LNCAP (cell line): ENCODE measurements around the gene FAM174C.

Experiments used
- CTCF ChIP-seq: fragments of 450-650 bp; IDR thresholded peaks from 2 replicates; pipeline ENCODE4 v1.5.1; 2017; ENCODE audit warnings: mild to moderate bottlenecking

The FAM174C gene

DNA sequence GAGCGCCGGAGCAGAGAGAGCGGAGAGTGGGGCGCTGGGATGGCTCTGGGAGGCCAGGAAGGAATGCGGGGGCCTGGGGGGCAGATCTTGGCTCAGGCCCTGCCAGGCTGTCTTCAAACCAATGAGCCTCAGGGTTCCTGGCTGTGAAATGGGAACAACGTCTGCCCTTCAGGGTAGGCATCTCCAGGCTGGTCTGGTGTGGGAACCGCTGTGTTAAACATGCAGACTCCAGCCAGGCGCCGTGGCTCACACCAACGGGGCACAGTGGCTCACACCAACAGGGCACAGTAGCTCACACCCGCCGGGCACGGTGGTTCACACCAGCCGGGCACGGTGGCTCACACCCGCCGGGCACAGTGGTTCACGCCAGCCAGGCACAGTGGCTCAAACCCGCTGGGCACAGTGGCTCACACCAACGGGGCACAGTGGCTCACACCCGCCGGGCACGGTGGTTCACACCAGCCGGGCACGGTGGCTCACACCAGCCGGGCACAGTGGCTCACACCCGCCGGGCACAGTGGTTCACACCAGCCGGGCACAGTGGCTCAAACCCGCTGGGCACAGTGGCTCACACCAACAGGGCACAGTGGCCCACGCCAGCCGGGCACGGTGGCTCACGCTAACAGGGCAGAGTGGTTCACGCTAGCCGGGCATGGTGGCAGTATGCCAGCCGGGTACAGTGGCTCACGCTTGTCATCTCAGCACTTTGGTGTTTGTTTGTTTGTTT lies 50.4 kb downstream of the FAM174C start:
- no peak for TF ChIP-seq CTCF

DNA sequence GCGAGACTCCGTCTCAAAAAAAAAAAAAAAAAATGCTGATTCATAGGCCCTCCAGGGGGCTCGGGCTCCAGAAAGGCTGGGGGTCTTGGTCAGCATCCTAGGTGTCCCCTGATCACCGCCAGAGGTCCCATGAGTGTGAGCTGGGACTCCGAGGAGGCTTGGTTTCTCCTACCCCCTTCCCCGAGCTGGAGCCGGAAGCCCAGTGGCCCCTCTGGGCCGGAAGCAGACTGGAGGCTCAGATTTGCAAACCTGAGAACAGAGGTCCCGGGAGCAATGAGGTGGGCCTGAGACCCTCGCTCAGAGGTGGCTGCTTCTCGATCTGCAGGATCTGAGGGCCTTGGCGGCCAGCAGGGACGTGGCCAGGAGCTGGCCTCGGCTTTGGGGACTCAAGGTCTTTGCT lies 51.8 kb downstream of the FAM174C start:
- TF ChIP-seq CTCF, result no peak
